T-helper 1 cell treated with Interleukin-12 subunit alpha and Interleukin-12 subunit beta and Interleukin-4 antibody, amounts not matched to agents 30 ng/mL and 1 ng/mL, for 36 hours (primary cell): ENCODE measurements around the gene CBLC. TPM values are rescaled to one million over a fixed set of nuclear protein-coding genes. Genes with fewer than 3 reads are reported as not detected.

Experiments
- total RNA-seq: library from RNA; stranded (reverse); gene quantifications from 2 replicates; pipeline ENCODE4 v1.2.3, GENCODE V29; 2022

CBLC gene
- total RNA-seq, 1 donor from 2014 or later = not detected

Other genes starting within 250 kb of the CBLC start
- gene CEACAM20, start 248.2 kb upstream of the CBLC start, total RNA-seq = not detected in 2 replicates
- gene IGSF23, start 164.3 kb upstream of the CBLC start, total RNA-seq = not detected in 2 replicates
- gene PVR, start 134.0 kb upstream of the CBLC start, total RNA-seq = 5.3 and 5.7 TPM in 2 replicates
- gene CEACAM19, start 106.4 kb upstream of the CBLC start, total RNA-seq = 0.37 and 0.78 TPM in 2 replicates
- not detected in 2 replicates for gene CEACAM16, start 78.7 kb upstream of the CBLC start, total RNA-seq
- 195 and 197 TPM in 2 replicates for gene BCL3, start 29.2 kb upstream of the CBLC start, total RNA-seq
- gene BCAM, start 31.2 kb downstream of the CBLC start, total RNA-seq = not detected in 2 replicates
- 0.34 TPM in 1 of 2 replicates, not detected in the other for gene NECTIN2, start 68.4 kb downstream of the CBLC start, total RNA-seq
- gene TOMM40, start 113.4 kb downstream of the CBLC start, total RNA-seq = 81.6 and 85.4 TPM in 2 replicates
- gene APOE, start 127.9 kb downstream of the CBLC start, total RNA-seq = 0.37 and 0.39 TPM in 2 replicates
- 2.1 TPM in 1 of 2 replicates, not detected in the other for gene APOC1, start 136.7 kb downstream of the CBLC start, total RNA-seq
- gene APOC4, start 164.3 kb downstream of the CBLC start, total RNA-seq = not detected in 2 replicates
- gene APOC2, start 168.2 kb downstream of the CBLC start, total RNA-seq = not detected in 2 replicates
- gene CLPTM1, start 177.5 kb downstream of the CBLC start, total RNA-seq = 93.8 and 98.0 TPM in 2 replicates
- gene RELB, start 223.6 kb downstream of the CBLC start, total RNA-seq = 111 TPM in 2 replicates